Measurements from ENCODE around the gene ERCC2.
"Not testable (repeated sequence)": the region's sequence is repeated elsewhere in the genome, so short reads cannot be mapped to it uniquely, and the experiment has no call there.

Gene ERCC2

GRCh38 chr19:45370410-45371204 lies at the start of gene ERCC2:
Gene ERCC2 (minus strand): TSS chr19:45370573. CDS start chr19:45370540, 33 bp downstream.
- DNase-seq (ENCODE audit: low read depth) = peak; percentile 85
- peak within 1 kb of the TSS; percentile 68 for H3K4me3 ChIP-seq (ENCODE audit: low read depth, low read length)
- TF ChIP-seq, protein P1, sequence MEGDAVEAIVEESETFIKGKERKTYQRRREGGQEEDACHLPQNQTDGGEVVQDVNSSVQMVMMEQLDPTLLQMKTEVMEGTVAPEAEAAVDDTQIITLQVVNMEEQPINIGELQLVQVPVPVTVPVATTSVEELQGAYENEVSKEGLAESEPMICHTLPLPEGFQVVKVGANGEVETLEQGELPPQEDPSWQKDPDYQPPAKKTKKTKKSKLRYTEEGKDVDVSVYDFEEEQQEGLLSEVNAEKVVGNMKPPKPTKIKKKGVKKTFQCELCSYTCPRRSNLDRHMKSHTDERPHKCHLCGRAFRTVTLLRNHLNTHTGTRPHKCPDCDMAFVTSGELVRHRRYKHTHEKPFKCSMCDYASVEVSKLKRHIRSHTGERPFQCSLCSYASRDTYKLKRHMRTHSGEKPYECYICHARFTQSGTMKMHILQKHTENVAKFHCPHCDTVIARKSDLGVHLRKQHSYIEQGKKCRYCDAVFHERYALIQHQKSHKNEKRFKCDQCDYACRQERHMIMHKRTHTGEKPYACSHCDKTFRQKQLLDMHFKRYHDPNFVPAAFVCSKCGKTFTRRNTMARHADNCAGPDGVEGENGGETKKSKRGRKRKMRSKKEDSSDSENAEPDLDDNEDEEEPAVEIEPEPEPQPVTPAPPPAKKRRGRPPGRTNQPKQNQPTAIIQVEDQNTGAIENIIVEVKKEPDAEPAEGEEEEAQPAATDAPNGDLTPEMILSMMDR (IDR thresholded peaks at IDR 0.05; ENCODE audit: control insufficient read depth, extremely low read depth, insufficient read depth) = no peak

DNA sequence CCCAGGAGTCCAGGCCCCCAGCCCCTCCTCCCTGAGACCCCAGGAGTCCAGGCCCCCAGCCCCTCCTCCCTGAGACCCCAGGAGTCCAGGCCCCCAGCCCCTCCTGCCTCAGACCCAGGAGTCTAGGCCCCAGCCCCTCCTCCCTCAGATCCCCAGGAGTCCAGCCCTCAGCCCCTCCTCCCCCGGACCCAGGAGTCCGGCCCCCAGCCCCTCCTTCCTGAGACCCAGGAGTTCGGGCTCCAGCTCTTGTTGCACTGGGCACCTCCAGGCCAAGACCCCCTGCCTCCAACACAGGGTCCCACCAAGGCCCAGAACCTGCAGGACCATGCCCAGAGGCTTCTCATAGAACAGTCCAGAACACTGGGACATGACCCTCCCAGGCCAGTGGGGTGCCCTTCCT lies 49.5 kb upstream of the ERCC2 start:
- H3K4me3 ChIP-seq (ENCODE audit: low read depth, low read length) = no peak overlapping the region
- TF ChIP-seq, protein P1 (IDR thresholded peaks at IDR 0.05; ENCODE audit: control insufficient read depth, extremely low read depth, insufficient read depth) = no peak
- DNase-seq (ENCODE audit: low read depth) = no peak

DNA sequence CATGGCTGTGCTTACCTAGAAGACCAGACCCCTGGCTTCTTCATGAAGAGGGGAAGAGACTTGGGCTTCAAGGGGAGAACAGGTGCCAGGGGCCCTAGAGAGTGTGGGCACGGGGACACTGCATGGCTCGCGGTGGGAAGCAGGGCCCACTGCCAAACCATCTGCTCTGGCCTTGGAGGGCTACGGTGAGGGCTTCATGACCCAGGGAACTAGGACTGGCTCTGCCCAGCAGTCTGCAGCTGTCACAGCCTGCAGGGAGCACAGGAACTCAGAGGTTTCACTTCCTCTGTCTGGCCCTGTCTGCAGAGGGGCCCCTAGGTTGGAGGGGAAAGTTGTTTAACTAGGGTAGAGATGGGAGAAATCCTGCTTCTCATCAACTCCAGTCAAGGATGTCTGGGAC lies 49.0 kb upstream of the ERCC2 start:
- H3K4me3 ChIP-seq (ENCODE audit: low read depth, low read length) = no peak overlapping the region
- DNase-seq (ENCODE audit: low read depth) = no peak
- TF ChIP-seq, protein P1 (IDR thresholded peaks at IDR 0.05; ENCODE audit: control insufficient read depth, extremely low read depth, insufficient read depth) = no peak

GRCh38 chr19:45418802-45419201 lies 48.4 kb upstream of the ERCC2 start:
- TF ChIP-seq, protein P1 (IDR thresholded peaks at IDR 0.05; ENCODE audit: control insufficient read depth, extremely low read depth, insufficient read depth) = no peak
- H3K4me3 ChIP-seq (ENCODE audit: low read depth, low read length) = no peak overlapping the region
- DNase-seq (ENCODE audit: low read depth) = no peak

GRCh38 chr19:45417151-45417550 lies 46.8 kb upstream of the ERCC2 start:
- TF ChIP-seq, protein P1 (IDR thresholded peaks at IDR 0.05; ENCODE audit: control insufficient read depth, extremely low read depth, insufficient read depth) = no peak
- H3K4me3 ChIP-seq (ENCODE audit: low read depth, low read length) = no peak overlapping the region
- DNase-seq (ENCODE audit: low read depth) = no peak

DNA sequence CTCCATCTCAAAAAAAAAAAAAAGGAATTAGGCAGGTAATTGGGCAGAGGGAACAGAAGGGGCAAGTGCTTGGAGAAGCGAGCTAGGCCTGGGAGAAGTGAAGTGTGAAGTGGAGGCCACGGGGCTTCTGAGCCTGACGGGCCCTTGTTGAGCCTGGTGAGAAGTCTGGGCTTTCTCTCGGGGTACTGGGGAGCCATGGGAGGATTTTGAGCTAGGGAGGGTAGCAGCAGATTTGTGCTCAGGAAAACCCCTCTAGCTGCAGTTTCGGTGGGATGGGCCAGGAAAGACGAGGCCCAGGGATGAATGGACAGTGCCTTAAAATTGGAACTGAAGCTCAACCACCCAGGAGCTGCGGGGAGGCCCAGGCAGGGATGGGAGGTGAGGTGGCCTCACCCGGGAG lies 44.1 kb upstream of the ERCC2 start:
- TF ChIP-seq, protein P1 (IDR thresholded peaks at IDR 0.05; ENCODE audit: control insufficient read depth, extremely low read depth, insufficient read depth) = no peak
- no peak for DNase-seq (ENCODE audit: low read depth)
- no peak overlapping the region for H3K4me3 ChIP-seq (ENCODE audit: low read depth, low read length)

DNA sequence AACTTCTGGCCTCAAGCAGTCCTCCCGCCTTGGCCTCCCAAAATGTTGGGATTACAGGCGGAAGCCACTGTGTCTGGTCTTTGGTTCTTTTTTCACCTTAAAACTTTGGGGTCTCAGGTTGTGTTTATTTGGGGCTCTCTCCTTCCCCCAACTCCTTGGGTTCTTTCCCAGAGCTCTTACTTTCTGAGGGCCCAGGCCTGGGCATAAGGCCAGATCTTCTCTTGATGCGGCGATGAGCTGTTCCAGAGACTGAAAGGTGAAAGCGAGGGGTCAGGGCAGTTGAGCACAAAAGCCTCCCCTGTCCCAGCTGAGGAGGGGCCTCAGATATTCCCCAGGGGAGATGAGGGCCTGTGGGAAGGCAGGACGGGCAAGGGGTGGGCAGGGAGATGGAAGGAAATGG lies 43.1 kb upstream of the ERCC2 start:
- H3K4me3 ChIP-seq (ENCODE audit: low read depth, low read length) = no peak overlapping the region
- TF ChIP-seq, protein P1 (IDR thresholded peaks at IDR 0.05; ENCODE audit: control insufficient read depth, extremely low read depth, insufficient read depth) = no peak
- DNase-seq (ENCODE audit: low read depth) = no peak

- not testable (repeated sequence) for DNase-seq (ENCODE audit: low read depth); H3K4me3 ChIP-seq (ENCODE audit: low read depth, low read length)
These were observed 40.0 kb upstream of the ERCC2 start for GRCh38 chr19:45410330-45410729.

Measured in LNCaP clone FGC (cell line).